Activated CD4-positive, alpha-beta T cell treated with anti-CD3 and anti-CD28 coated beads for 24 hours (primary cell): ENCODE data around the gene MAD1L1.
"Not testable (repeated sequence)": the region's sequence is repeated elsewhere in the genome, so short reads cannot be mapped to it uniquely, and the experiment has no call there.

Experiments used
- DNase-seq, 2 donors: peaks; one replicate each; pipeline ENCODE4 v3.0.0-alpha.2; 2020; ENCODE audit warnings: low read depth in 2 of 2

Gene MAD1L1

DNA sequence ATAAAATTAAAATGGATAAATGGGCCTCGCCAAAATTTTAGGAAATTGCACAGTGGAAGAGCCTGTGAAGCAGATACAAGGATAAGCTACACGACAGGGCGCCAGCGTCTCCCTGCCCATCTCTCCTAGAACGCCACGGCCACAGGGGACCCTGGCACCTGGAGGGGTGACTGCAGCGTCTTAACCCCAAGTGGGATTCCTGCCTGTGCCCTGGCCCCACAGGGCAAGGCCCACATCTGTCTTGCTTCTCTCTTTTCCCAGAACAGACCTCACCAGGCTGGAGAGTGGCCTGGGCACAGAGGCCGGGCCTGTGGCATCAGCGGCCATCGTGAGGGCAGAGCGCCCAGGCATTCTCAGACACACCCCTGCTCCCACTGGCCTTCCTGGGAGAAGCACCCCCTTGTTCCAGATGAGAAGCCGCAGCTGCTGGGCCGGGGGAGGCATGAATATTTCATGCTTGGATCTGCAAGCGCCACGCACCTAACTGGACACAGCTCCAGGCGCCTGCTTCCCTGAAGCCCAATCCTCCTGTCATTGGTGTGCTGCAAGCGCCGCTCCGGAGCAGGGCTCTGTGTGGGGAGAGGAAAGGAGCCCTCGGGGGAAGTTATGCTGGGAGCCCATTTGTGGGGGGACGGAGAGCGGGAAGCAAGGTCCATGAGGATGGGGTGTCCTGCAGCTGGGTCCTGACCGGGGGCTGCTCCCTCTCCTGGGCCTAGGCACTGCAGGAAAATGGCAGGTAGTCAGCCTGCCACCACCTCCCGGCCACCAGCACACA lies 409.2 kb downstream of the MAD1L1 start:
- DNase-seq = no peak

DNA sequence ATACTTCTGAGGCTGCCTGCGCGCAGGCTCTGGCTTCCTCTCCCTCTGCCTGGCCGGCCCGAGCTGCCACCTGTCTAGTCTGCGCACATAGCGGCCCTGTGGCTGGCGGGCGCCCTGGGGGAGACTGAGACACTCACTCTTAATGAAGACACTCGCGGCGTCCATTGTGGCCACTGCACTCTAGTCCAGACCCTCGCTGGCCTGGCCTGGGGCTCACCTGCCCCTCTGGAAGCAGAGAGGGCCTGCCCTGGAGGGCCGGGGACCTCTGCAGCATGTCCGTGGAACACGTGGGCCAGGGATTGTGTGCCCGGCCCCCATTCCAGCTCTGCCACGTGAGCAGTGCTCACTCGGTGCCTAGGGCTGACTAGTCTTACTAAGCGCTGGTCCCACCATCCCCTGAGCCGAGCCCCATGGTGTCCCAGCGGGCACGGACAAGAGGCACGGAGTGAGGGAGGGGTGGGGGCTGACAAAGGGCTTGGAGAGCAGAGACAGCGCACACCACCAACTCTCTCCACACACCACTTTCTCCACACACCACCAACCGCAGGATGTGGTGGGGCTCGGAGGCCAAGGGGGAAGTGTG lies 413.4 kb downstream of the MAD1L1 start:
- DNase-seq = no peak

DNA sequence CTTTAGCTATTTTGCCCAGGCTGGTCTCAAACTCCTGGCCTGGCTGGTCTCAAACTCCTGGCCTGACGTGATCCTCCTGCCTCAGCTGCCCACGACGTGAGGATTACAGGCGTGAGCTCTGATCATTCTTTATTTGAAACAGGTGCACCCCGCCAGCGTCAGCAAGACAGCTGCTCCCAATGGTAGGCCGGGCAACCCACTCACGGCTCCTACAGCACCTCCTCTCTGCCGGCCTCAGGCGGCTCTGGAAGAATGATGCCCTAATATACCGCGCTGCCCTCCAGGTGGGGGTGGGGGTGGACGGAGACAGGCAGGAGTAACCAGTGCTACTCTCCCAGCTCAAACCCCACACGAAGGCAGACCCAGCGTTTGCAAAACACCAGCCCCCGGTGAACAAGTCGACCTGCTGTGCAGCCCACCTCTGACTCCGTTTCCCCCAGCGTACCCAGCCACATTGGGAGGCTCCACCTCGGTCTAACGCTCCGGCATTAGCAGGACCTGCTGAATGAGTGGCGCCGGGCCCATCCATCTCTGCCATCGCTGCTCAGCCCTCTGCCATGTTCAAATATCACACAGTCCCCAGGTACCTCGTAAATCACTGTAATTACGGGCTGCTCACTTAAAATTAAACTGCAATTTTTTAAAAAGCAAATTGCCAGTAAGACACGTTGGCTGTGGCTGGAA lies 414.0 kb downstream of the MAD1L1 start:
- DNase-seq = no peak

DNA sequence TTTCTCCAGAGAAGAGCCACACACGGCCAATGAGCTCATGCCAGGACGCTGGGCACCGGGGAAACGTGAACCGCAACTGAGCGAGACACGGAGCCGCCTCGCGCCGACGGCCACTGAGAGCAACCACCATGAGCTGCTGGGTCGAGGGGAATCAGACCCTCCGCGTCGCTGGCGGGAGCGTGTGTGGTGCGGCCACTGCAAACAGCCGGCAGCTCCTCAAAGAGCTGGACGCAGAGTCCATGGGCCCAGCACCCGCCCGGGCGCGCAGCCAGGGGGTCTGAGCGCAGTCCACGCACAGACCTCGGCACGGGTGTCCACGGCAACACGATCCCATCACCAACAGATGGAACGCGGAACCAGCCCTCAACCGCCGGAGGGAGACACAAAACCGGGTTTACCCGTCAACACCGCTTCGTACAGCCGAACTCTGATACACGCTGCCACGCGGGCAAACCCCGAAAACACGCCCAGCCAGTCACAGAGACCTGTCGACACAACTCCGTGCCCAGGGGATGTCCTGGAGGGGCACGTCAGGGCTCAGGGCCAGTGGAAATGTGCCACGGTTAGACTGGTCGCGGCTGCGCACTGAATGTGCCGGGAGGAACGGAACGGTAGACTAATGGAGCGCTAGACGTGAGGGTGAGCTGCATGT lies 415.6 kb downstream of the MAD1L1 start:
- DNase-seq = no peak

DNA sequence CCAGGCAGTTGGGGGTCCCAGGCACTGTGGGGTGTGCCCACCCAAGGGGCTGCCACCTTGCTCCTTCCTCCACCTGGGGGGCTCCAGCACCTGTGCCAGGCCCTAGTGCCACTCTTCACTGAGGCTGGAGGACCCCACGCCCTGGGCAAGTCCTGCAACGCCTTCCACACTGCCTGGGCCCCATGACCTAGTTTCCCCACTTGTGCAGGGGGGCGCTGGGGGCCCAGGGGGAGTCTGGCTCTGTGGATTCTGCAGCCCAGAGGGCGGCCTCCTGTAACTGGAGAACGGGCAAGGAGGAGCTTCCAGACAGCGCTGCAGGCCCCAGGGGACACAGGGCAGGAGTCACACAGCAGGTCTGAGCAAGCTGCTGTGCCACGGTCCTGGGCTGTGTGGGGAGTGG lies 416.3 kb downstream of the MAD1L1 start:
- DNase-seq = not testable (repeated sequence)

DNA sequence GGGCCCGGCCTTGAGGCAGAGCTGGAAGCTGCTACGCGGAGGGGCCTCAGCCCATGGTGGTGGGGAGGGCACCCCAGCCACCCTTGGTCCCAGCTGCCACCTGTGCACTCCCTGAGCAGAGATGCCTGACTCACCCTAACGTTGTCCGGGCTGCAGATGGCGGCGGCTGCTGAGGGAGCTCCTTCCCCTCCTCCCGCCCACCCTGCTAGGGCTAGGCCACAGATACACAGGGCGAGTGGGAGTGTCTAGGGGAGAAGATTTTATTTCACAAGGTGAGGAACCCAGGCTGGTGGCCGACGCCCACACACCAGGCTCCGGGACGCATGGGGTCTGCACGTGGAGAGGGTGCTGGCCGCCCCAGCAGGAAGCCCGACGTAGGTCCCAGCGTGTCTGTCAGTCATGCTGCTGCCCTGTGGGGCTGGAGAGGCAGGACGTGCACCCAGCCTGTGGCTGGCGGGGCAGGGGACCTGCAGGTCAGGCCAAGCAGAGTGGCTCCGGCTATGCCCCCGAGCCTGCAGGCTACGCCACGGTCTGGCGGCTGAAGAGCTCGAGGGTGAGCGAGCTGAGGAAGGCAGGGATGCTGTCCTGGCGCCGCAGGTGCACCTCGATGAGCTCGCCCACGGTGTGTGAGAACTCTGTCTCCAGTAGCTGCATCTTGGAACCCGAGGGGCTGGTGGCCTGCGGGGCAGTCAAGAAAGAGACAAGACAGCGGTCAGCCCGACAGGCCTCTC lies 417.0 kb downstream of the MAD1L1 start:
- DNase-seq = not testable (repeated sequence)

DNA sequence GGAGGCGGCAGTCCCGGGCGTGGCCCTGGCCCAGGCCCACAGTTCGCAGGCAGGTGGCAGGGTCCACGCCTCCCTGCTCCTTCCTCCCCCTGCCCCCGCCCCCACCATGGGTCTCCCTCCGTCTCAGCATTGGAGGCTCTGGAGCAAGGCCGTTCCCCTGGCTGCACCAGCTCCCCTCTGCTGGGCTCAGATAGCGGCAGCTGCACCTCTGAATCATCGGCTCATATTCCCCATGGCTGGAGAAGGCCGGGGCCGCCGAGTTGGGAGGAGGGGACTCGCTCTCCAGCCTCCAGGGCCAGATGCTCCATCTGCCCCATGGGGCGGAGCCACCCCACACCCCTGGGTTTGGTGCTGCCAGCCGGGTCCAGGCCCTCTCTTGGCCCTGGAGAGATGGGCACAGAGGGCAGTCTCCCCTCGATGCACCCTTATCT lies 417.7 kb downstream of the MAD1L1 start:
- no peak for DNase-seq

DNA sequence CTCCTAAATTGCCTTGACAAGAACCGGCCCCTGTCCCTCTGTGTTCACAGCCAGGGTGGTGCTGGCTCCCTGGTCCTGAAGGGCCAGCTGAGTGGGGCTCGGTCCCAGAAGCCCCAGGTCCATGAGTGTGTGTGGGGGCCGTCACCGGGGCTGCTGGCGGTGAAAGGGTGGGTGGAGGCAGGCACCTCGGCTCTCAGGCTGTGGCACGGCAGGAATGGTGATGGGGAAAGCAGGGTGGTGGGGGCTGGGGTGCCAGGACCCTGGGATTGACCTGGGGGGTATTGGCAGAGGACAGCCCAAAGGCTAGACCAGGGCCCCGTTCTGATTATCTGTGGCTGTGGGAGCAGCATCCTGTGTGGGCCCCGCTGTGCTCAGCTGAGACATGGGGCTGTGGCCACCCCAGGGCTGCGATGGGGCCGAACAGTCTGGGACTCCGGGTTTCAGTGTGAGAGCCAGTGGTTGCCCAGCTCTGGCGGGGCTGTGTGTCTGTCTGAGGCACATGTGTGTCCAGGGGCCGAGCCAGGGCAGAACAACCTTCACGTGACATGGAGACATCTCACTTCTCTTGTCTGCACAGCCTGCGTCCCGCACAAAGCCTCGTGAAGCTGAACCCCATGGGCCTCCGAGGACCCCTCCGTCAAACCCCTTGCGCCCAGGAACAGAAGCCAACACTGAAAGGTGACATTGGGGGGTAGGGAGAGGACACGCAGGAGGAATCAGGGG lies 418.5 kb downstream of the MAD1L1 start:
- no peak for DNase-seq

DNA sequence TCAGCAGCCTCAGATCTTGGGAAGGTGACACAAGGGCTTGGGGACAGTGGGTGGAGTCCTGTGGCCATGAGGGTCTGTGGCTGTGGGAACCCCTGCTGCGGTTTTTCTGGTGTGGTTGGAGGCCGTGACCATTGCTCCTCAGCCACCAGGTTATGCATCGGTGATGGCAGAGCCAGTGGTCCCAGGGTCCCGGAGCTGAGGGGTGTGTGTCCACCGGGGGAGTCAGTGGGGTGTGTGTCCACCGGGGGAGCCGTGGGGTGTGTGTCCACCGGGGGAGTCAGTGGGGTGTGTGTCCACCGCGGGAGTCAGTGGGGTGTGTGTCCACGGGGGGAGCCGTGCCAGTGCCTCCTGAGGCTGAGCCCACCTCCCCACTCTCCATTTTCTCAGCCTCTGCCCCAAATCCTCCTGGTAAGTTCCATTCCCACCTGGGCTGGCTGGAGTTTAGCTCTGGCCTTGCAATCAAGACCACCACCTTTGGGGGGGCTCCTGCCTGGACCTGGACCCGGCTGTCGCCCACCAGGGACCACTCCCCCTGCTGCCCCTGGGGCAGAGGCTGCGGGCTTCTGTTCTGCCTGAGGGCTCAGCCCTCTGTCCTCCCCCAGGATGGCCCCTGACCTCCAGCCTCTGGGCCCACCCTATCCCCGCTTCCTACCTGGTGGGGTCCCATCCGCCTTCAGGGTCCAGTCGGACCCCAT lies 419.2 kb downstream of the MAD1L1 start:
- DNase-seq = no peak

DNA sequence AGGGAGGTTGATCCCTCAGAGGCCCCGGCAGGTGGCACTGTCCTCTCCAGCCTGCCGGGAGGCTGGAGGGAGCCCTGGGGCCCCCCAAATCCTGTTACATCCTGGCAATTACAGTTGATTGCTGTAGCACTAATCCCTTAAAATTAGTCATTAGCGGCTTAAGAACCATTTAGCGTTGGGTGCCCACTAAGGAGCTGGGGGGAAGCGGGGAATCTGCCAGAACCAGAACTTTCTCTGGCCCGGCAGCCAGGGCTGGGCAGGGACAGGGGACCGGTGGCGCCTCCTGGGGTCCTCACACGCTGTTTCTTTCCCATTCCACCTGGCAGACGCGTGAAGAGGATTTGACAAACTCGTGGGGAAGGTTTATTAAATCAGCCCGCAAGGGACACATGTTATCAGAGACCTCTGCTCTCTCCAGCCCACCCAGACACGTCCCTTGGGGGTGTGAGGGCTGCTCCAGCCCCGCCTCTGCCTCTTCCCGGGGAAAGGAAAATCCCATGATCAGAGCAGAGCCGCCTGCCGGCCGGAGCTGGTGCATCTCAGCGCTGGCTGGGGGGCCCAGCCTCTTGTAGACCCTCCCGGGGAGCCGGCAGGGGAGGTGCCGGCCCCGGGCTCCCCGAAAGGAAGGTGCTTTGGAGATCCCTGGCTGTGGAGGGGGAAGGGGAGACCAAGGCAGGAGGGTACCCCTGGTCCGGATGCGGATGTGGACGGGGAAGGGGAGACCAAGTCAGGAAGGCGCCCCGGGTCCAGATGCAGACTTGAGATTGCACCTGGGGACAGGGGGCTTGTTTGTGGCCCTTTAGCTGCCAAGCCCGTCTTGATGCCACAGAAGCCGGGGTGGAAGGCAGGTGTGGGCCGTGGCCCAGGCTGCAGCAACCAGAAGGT lies 420.0 kb downstream of the MAD1L1 start:
- DNase-seq = no peak

DNA sequence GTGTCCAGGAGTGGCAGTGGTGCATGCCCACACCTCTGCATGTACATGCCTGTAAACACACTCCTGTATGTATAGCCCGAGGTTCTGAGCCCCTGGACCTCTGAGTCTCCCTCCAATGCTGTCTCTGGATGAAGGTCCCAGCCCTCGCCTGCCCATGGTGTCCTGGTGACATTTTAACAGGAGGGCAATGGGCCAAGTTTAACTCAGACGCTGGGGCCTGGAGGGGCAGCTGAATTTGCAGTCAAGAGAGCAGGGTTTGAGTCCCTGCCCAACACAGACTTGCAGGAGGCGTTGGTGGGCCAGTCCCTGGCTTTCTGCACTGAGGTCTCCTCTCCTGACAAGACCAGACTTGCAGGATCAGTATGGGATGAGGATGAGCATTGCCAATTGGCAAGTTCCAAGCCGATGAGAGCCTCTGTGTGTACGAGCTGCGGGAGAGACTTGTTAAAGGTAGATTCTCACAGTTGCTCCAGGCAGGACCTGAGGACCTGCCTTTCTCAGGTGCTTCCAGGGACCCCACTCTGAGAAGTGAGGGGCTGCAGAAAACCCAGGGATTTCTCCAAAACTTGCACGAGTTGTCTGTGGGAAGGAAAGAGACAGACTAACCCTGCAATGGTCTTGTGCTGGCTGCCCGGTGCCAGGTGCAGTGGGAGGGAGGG lies 420.8 kb downstream of the MAD1L1 start:
- no peak for DNase-seq

DNA sequence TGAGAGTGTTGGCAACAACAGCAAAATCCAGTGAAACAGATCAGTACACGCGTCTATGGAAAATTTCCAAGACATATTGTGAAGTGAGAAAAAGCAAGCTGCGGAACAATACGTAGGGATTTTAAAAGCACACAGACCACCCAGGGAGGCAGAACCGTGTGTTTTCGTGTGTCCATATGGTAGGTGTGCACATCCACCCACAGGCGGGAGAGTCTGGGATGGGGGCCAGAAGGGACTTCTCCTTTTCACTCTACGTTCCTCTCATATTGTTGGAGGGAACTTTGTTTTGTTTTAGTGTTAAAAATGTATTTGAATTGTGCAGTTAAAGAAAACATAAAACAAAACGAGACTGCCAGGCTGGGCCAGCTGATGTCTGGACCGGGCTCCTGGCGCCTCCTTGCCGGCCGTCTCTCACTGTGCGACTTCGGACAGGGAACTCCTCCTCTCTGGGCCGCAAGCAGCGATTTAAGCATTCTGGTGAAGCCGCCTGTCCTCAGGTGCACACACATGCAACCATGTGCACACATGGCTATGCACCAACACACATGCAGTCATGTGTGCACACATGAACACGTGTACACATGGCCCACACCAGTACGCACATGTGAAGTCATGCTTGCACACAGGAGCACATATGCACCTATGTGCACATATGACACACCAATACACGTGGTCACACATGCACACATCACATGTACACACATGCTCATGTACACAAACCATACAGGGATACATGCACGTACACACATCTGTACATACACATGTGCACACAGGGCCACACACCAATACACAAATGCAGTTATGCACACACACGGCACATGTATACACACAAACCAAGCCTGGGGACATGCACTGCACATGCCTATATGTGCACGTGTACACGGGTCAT lies 421.5 kb downstream of the MAD1L1 start:
- DNase-seq = no peak

DNA sequence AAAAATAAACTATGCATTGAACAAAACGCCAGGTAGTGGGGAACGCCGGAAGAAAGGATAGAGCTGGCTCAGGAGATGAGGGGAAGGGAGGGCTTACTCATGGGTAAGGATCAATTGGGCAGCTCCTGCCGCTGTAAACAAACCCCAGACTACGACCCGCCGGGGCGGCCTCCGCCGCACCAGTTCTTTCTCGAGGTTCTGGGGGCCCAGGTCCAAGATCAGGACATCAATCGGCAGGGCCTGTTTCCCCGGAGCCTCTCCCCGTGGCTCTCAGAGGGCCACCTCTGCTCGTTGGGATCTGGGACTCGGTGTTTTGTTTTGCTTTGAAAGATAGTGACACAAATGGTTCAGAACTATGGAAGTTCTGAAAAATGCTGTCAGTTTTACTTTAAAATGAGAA lies 422.2 kb downstream of the MAD1L1 start:
- no peak for DNase-seq

DNA sequence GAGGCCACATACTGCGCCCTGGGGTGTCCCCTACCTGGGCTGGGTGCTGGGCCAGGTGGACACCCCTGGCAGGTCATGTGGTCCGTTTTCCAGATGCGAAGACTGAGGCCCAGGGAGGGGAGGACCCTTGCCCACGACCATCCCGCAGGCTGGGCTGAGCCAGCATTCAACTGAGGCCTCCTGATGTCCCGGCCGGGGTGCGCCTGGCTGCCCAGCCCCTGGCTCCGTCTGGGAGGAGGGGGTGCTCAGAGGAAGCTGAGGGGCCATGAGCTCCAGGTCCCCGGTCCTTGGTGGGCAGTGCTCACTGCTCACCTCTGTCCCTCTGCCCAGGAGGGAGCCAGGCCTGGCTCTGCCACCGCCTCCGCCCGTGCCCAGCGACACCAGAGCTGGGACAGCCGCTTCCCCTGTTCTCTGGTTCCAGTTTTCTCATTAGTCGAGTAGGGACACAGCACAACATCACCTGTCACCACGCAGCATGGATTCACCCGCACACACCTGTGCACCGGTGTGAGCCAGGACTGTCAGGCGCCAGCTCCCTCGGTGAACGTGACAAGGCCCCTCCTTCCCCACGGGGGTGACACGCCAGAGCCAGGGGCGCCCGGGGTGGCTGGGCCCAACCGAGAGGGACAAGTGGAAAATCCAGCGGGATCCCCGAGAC lies 423.0 kb downstream of the MAD1L1 start:
- DNase-seq = no peak

DNA sequence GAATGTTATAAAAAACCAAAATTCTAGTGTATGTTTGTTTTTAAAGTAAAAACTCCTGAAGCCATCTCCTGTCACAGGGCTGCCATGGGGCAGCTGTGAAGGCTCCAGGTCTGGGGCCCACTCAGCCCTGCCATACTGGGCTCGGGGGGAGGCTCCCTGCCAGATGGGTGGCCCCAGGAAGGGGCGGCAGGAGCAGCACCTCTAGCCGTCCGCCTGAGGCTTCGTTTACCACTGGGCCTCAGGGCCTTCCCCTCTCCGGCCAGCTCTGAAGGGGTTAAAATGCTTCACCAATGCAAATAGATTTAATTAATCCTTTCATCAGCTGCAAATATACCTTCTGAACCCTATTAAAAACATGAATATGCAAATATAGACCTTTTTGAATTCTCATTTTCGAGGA lies 423.7 kb downstream of the MAD1L1 start:
- DNase-seq = no peak

DNA sequence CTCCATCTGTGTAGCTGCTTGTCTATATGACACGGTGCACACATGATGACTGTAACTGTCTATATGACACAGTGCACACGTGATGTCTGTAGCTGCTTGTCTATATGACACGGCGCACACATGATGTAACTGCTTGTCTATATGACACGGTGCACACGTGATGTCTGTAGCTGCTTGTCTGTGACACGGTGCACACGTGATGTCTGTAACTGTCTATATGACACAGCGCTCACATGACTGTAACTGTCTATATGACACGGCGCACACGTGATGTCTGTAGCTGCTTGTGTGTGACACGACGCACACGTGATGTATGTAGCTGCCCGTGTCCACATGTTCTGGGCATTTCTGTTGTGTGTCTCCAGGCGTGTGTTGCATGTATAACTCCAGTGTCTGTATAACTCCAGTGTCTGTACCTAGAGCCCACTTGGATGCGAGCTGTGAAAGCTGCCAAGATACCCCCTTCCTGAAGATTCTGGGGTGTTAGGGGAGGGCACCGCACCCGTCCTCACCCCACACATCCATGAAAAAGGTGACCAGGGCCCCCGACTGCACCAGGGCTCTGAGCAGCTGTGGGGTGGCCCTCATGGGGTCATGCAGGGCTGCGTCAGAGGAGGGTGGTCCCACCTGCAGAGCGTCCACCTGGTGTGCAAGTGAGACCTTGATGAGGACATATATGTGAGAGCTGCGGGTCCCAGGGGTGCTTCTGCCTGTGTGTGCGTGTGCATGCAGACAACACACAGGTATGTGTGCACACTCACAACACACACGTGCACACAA lies 424.7 kb downstream of the MAD1L1 start:
- DNase-seq = no peak

DNA sequence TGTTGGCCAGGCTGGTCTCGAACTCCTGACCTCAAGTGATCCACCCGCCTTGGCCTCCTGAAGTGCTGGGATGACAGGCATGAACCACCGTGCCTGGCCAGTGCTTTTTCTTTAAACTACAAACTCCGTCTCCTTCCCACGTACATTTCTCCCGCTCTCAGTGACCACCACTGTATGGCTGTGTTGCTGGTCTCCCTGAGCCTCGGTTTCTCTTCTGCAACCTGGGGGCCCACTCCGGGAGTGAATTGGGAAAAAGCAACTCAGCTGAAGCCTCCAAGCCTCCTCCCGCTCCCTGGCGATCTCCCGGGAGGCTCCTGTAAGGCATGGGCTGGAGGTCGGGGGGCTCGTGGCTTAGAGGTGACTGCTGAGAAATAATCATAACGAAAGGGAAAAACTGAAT lies 426.4 kb downstream of the MAD1L1 start:
- no peak for DNase-seq
